NCI-H1105 treated with DMSO at 0.1 percent for 48 hours (cell line): ENCODE results near the gene KIF13A.
"Not testable (repeated sequence)": the region's sequence is repeated elsewhere in the genome, so short reads cannot be mapped to it uniquely, and the experiment has no call there.

Experiments
- DNase-seq: peaks from one replicate; lab custom pipeline; 2025; lab: John Stamatoyannopoulos, UW

Gene KIF13A

GRCh38 chr6:17845598-17845997 is 141.8 kb downstream of the KIF13A start:
- no peak for DNase-seq

- DNase-seq = not testable (repeated sequence)
Observed at GRCh38 chr6:17844967-17845366, 142.5 kb downstream of the KIF13A start.

GRCh38 chr6:17842934-17843821 is 144.3 kb downstream of the KIF13A start:
- DNase-seq = no peak

- DNase-seq = no peak
Observed at GRCh38 chr6:17842014-17842776, 145.2 kb downstream of the KIF13A start.

GRCh38 chr6:17839513-17840223 is 147.8 kb downstream of the KIF13A start:
- no peak for DNase-seq

GRCh38 chr6:17836293-17836692 is 151.1 kb downstream of the KIF13A start:
- DNase-seq = no peak

- no peak for DNase-seq
Observed at GRCh38 chr6:17835784-17836183, 151.7 kb downstream of the KIF13A start.

GRCh38 chr6:17831135-17831534 is 156.3 kb downstream of the KIF13A start:
- no peak for DNase-seq

GRCh38 chr6:17829905-17830304 is 157.5 kb downstream of the KIF13A start:
- DNase-seq = no peak

GRCh38 chr6:17828149-17828548 is 159.3 kb downstream of the KIF13A start:
- no peak for DNase-seq

- DNase-seq = no peak
Observed at GRCh38 chr6:17826301-17826700, 161.1 kb downstream of the KIF13A start.

GRCh38 chr6:17820055-17820454 is 167.4 kb downstream of the KIF13A start:
- DNase-seq = no peak

GRCh38 chr6:17817763-17818162 is 169.7 kb downstream of the KIF13A start:
- no peak for DNase-seq

GRCh38 chr6:17816921-17817611 is 170.4 kb downstream of the KIF13A start:
- no peak for DNase-seq

GRCh38 chr6:17813542-17813941 is 173.9 kb downstream of the KIF13A start:
- no peak for DNase-seq

- no peak for DNase-seq
Observed at GRCh38 chr6:17812311-17812710, 175.1 kb downstream of the KIF13A start.

GRCh38 chr6:17808609-17809008 is 178.8 kb downstream of the KIF13A start:
- DNase-seq = no peak

GRCh38 chr6:17807431-17807830 is 180.0 kb downstream of the KIF13A start:
- DNase-seq = not testable (repeated sequence)

GRCh38 chr6:17803409-17803808 is 184.0 kb downstream of the KIF13A start:
- DNase-seq = no peak

GRCh38 chr6:17798477-17799154 is 188.8 kb downstream of the KIF13A start:
- no peak for DNase-seq

- no peak for DNase-seq
Observed at GRCh38 chr6:17790489-17790888, 196.9 kb downstream of the KIF13A start.
